Activated CD8-positive, alpha-beta memory T cell treated with anti-CD3 and anti-CD28 coated beads, Interleukin-2, amount 50 U/mL, for 48 hours (primary cell): Measurements from ENCODE around the gene CIRBP.

Source experiments
- DNase-seq: peaks from one replicate; pipeline ENCODE4 v3.0.0-alpha.2; 2020

The CIRBP gene

DNA sequence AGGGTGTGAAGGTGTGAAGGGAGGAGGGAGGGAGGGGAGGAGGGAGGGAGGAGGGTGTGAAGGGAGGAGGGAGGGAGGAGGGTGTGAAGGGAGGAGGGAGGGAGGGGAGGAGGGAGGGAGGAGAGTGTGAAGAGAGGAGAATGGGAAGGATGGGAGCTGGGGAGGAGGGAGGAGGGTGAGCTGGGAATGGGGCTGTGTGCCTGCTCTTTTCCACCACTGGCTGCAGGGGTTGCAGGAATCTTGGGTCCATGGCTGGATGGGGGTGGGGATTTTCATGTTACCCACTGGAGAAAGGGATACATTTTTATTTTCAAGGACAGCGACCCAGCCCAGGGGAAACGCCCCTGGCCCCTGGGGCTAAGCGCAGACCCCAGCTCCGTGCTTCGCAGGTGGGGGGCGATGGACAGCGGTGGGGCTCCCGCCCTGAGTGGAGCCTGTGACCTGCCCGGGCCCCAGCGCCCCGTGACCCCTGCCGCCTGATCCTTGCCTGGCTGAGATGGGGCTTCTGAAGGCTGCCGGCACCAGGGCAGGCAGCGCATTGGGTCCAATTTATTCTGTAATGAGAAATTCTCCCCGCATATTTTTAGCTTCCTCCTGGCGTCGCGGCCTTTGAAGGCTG, 13.6 kb downstream of the CIRBP start:
- no peak for DNase-seq

DNA sequence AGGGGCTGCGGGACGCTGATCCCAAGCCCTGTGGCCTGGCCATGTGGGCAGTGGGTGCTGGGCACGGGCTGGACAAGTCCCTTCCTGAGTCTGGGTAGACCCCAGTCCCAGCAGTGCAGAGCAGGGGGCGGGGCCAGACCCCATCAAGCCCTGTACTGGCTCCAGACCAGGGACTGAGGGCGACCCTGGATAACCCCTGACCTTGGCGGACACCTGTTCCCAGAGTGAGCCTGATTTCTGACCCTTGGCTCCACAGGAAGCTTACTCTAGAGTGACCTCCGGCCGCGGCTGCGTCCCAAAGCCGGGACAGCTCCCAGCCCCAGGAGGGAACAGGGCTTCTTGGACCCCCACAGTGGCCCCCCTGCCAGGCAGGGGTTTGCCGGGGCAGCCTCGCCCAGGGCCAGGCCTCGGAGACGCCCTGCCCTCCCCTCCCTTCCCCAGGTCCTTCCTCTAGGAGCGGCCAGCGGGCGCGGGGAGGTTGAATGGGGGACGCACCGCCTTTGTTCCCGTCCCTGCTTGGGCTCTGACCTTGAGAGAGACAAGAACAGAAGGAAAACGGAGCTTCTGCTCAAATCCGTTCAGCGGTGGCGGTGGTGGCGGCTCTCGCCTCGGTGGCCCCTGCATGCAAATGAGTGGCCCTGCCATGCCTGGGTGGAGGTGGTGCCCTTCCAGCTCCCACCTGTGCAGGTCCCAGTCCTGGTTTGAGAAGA, 14.2 kb downstream of the CIRBP start:
- no peak for DNase-seq

DNA sequence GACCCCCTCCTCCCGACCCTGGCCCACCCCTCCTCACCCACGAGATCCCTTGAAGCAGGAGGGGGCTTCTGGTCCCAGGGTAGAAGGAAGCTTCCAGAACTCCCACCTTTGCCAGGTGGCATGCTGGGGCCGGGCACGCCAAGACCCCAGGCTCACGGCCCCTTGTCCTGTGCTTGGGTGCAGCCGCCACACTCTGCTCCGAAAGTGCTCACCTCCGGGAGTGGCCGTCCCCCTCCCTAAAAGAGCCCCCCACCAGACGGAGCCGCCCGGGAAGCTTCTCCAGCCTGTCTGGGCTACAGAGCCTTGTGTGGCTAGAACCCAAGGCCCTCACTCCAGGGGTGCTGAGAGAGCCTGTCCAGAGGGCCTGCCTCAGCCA, 14.8 kb downstream of the CIRBP start:
- DNase-seq: no peak

DNA sequence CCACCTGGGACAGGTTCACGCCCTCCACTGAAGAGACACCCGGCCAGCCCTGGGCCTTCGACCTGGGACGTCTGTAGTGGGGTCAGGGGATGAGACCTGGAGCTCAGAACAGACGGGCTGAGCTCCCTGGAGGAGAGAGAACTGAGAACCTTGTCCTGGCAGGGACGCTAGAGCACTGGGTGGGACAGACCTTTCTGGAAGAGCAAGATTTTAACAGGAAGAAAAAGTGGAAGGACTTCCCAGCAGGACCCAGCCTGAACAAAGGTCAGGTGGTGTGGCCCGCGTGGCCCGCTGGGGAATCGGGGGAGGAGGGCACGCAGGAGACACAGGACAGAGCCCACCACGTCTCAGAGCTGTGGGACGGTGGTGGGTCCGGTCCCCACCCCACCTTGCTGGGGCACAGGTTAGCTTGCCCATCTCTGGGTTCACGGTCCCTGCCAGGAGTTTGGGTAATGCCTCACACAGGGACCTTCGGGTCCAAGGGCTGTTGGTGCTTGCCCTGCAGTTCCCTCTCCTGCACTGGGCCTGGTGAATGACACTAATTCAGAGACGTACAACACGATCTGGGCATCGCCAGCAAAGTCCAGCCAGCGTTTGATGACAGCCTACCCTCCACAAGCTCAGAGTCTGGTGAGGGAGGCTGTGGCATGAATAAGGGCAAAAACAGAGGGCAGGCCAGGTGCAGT, 15.3 kb downstream of the CIRBP start:
- DNase-seq: no peak

DNA sequence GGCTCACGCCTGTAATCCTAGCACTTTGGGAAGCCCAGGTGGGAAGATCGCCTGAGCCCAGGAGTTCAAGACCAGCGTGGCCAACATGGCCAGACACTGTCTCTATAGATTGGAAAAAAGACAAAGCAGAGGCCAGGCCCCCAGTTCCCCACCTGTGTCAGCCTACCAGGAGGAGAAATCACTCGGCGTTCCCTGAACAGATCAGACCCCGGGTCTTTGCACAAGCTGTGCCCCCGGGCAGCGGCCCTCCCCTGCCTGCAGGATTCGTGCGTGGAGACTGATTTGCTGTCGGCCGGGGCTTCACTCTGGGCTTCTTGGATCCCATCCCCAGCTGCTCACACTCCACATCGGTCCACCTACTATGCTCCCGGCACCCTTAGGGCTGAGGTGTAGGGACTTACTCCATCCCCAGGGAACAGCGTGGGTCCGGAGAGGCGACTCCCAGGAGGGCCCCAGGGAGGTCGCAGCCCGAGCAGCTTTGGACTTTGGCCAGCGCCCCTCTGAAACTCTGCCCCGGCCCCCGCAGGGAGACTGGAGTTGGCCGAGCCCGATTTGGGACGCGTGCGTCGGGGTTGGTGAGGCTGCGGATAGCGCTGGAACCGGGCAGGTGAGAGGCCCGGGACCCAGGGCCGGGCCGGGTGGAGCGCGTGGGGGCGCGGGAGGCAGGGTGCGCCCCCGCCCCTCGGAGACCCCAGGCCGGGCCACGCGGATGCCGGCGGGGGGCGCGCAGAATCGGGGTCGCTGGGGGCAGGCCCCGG, 16.0 kb downstream of the CIRBP start:
- no peak for DNase-seq

DNA sequence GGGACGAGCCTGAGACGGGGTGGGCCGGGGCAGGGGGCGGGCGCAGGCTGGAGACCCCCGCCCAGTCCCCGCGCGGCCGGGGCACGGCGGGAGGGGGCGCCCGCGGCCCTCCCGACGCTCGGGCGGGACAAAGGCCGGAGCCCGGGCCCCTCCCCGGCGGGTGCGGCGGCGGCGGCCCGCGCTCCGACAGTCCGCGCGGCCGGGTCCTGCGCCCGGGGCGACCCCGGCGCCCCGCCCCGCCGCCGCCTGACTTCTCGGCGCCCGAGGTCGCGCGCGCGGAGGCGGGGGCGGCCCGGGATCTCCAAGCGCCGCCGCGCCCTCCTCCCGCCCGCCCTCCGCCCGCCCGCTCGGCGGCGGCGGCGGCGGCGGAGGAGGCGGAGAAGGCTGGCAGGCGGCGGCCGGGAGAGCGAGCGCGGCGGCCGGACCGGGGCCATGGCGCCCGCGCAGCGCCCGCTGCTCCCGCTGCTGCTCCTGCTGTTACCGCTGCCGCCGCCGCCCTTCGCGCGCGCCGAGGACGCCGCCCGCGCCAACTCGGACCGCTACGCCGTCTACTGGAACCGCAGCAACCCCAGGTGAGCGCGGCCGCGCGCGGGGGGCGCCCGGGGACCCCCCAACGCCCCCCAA, 16.7 kb downstream of the CIRBP start, which contains the start of gene EFNA2:
TSS of gene EFNA2 (plus strand) at position 137 of the 624 bp plus-strand sequence. CDS start at position 433, 296 bp downstream.
- DNase-seq: no peak

DNA sequence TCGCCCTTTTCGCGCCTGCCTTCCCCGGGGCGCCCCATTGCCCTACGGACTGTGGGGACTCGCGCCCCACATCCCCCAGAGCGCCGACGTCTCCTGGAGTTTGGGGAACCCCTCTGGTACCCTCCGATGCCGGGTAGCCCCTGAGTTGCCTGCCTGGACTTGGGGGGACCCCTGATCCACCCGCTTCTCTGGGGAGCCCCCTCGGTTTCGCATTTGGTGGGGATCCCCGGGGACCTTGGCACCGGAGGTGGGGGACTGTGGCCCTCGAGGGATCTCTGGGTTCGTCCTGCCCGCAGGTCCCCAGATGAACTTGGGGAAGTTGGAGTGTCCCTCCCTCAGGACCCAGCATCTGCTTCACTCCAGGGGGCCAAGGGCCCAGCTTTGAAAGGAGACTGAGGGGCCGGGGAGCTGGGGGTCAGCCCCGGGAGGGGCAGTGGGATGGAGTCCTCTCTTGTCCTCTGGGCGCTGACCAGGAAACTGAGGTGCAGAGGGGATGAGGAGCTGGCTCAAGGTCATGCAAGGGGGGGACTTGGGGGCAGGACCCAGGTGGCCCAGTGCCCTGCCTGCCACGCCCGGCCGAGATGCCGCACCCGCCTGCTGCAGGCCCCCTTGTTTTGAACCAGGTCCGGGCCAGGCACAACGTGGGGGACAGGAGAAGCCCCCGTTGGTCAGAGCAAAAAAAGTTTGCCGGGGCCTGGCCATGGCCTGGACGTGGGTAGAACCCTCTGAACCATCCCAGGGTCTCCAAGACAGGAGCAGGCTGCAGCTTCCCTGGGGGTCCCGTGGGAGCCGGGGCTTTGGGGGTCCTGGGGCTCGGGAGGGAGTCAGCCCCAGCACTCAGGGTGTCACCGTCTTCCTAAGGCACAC, 17.6 kb downstream of the CIRBP start:
- no peak for DNase-seq

- no peak for DNase-seq
Measured at GRCh38 chr19:1287354-1288225, 18.5 kb downstream of the CIRBP start.

DNA sequence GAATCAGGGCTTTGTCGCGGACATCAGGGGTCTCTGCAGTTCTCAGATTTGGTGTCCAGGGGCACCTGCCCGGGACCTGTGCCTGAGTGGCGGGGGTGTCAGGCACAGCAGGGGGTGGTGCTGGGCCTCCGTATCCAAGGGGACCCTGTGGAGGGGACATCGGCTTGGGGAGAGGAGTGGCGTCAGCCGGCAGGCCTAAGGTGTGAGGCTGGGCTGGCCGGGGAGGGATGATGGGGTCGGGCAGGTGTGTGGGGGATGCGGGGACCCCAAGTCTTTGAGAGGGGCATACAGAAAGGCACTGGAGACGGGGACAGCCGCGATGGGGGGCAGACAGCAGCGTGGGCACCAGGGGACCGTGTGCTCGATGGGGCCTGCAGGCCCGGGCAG, 19.1 kb downstream of the CIRBP start:
- DNase-seq: no peak

DNA sequence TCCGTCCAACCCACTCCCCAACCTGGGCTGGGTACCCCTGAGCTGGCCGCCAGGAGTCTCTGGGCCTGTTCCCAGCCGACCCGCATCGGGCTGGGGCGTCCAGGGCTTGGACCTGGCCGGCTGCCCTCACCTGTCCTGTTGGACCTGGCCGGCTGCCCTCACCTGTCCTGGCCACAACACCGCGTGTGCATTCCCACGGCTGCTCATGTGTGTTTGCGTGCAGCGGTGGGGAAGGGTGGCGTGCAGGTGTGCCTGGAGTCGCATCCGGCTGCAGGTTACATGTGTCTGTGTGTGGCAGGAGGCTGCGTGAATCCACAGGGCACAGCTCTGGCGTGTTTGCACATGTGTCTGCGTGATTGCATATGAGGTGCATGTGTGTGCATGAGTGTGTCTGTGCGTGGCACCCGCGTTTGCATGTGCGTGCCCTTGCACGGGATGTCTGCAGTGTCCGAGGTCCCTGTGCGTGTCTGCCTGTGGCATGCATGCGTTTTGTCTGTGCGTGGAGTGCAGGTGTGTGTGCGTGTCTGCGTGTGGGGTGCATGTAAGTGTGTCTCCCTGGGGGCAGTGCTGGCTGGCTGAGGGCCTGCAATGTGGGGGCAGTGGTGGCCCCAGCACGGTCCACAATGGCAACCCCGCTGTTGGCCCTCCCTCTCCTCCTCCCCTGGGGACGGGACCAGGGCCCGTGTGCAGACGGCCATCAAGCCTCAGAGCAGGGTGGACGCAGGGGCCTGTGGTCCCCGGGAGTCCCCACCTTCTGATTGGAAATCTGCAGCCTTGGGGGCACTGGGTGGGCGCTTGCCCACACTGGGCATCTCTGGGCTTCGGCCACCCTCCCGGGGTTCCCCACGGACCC, 19.9 kb downstream of the CIRBP start:
- no peak for DNase-seq

- no peak for DNase-seq
Measured at GRCh38 chr19:1289686-1290025, 20.5 kb downstream of the CIRBP start.

DNA sequence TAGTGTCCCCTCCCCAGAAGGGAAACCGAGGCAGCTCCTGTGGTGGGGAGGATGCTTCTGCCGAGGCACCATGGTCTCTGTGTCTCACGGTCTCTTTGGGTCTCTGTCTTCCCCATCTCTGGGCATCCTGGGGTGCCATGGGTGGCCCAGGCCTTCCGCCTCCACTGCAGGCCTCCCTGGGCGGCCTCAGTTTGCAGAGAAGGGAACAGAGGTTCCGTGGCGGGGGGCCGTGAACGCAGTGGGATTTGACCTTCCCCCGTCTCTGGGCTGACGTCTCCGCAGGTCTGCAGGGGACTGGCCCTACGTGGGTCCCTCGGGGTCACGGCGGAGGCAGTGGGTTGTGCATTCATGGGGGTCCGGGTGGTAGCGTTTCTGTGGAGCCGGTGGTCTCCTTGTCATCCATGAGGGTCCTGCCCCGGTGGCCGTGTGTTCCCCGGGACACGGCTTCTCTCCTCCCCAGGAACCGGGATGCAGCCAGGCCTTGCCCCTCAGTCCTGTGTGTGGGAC, 21.1 kb downstream of the CIRBP start:
- DNase-seq: no peak

DNA sequence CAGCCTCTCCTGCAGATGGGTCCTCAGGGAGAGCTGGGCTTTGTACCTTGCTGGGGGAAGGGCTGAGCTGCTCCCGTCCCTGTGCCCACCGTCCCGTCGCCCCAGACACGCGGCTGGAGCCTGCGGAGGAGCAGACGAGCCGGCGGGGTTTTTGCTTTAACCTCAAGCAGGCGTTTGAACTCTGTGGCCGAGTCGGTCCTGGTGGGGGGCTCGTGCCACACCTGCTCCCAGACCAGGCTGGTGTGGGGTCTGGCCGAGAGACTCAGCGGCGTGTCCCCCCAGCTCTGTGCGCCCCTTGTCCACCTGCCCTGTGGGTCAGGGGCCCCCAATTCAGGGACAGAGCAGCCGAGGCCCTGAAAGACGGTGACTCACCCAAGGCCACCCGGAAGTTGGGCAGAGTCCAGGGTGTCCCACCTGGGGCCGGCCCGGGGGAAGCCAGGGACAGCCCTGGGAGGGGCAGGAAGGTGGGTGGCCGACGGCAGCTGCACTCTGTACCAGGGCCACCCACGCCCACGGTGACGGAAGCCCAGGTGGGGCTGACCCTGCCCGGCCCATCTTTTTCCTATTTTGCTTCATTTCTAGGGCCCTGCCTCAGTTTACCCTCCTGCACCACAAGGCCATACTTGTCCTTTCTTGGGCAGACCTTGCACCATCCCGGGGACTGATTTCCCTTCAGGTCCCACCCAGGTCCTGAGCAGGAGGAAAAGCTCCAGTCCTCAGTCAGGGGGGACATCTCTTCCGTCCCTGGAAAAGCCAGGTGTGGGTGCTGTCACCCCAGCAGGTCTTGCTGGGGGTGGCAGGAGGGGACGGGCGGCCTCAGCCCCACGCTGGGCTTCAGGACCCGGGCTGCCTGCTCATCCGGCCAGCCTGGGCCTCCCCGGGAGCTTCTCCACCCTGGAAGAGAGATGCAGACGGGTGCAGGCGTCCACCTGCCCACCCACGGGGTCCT, 21.8 kb downstream of the CIRBP start:
- DNase-seq: no peak

DNA sequence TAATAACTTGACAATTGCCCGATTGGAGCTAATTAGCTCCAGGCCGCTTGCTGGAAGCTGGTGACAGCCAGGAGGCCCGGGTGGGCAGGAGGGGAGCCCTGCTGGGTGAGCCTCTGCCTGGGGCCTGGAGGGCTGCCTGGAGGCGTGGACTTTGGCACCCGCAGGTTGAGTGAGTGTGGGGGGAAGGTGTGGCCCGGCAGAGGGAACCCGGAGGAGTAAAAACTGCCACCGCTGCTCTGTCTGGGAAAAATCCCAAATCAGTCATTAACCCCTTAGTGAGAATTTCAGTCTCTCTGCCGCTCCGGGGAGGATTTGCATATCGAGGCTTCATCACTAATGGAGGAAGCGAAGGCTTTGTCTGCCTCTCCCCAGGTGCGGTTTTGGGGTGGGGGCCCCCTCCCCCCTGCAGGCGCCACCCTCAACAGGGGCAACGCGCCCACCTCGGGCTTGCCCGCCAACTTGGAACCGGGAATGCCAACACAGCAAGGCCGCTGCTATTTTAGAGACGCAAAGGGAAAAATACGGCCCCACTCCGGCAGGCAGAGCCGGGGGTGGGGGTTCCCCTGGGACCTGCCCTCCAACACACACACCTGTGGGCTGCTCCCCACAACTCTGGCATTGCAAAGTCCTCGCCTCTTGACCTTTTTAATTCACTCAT, 22.8 kb downstream of the CIRBP start:
- no peak for DNase-seq

DNA sequence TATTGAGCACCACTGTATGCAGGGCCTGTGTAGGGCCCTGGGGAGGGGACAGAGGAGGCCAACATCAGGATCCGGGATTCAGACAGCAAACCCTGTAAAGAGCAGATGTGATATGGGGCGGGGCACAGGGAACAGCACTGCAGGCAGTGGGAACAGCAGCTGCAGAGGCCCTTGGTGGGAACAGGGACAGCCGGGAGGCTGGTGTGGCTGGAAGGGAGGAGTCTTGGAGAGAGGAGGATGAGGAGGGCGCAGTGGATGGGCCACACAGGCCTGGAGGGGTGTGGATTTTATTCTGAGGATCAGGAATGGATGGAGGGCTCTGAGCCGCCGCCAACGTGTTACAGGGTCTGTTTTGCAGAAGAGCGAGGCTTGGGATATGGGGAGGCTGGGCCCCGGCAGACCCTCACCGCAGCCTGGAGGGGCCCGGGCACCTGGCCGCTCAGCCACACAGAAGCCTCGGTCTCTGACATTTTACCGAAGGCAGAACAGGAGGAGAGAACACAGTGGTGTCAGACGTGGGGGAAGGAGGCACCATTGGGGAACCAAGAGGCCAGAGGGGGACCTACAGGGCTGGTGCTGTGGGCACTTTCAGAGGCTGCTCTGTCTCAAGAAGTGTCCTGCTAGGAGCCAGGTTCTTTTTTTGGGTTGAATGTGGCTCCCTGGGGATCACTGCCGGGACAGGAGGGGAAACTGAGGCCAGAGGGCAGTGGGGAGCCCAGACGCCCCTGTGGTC, 23.5 kb downstream of the CIRBP start:
- DNase-seq: no peak

- no peak for DNase-seq
Measured at GRCh38 chr19:1293782-1294604, 24.9 kb downstream of the CIRBP start.
